SK-N-MC (cell line): ENCODE measurements around the gene TRAF3IP3.

ENCODE experiments used
- EZH2 ChIP-seq: fragments of 200-600 bp; sonication (generic); IDR thresholded peaks from one replicate; pipeline ENCODE4 v1.6.1; 2017; ENCODE audit warnings: antibody characterized with exemption
- FOXP2 ChIP-seq: optimal IDR thresholded peaks from 2 replicates; pipeline ENCODE3; 2011; ENCODE audit warnings: mild to moderate bottlenecking, moderate library complexity; ENCODE audit not compliant: insufficient read depth; ENCODE audit errors: extremely low read length, control extremely low read depth

- TF ChIP-seq EZH2, result no peak
- TF ChIP-seq FOXP2, result no peak
Measured at GRCh38 chr1:209823143-209824041, 67.5 kb downstream of the TRAF3IP3 start.
